ENCODE measurements around the gene ZAR1. TPM values are rescaled to one million over a fixed set of nuclear protein-coding genes. Genes with fewer than 3 reads are reported as not detected.
"Not testable (repeated sequence)": the region's sequence is repeated elsewhere in the genome, so short reads cannot be mapped to it uniquely, and the experiment has no call there.

The ZAR1 gene, protein sequence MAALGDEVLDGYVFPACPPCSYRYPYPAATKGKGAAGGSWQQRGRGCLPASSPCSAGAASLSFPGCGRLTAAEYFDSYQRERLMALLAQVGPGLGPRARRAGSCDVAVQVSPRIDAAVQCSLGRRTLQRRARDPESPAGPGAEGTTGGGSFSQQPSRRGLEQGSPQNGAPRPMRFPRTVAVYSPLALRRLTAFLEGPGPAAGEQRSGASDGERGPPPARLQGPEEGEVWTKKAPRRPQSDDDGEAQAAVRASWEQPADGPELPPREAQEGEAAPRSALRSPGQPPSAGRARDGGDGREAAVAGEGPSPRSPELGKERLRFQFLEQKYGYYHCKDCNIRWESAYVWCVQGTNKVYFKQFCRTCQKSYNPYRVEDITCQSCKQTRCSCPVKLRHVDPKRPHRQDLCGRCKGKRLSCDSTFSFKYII
- 0.04 TPM for polyA plus RNA-seq (2013, experiment 1 of 2)
- not detected for polyA plus RNA-seq (2013, experiment 2 of 2)

DNA sequence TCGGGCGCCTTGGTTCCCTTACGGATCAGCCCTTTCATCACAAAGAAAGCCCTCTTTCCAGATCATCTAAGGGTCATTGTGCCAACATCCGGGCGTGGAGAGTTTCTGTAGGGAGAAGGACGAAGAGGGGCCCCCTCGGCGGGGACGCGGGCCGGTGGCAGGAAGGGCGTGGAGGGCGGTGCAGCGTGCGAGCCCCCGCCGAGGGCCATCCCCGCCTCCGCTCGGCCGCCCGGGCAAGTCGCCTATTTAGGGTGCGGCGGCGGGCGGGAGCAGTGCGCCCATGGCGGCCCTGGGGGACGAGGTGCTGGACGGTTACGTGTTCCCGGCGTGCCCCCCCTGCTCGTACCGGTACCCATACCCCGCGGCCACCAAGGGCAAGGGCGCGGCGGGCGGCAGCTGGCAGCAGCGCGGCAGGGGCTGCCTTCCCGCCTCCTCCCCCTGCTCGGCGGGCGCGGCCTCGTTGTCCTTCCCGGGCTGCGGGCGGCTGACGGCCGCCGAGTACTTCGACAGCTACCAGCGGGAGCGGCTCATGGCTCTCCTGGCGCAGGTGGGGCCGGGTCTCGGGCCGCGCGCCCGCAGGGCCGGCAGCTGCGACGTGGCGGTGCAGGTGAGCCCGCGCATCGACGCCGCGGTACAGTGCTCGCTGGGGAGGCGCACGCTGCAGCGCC lies at the start of gene ZAR1:
Gene ZAR1 (plus strand): TSS at position 241 of the 668 bp plus-strand sequence. CDS start 40 bp downstream, at position 281.
- H4K8ac ChIP-seq (ENCODE audit: low read depth, low read length), result peak within 1 kb of the TSS; percentile 10
- peak within 1 kb of the TSS; percentile 57 for H3K9ac ChIP-seq (ENCODE audit: low read depth, low read length, poor library complexity)
- no peaks in the 10 kb centered on the region for H3K36me3 ChIP-seq (replicated peaks in 1 of 2; ENCODE audit: control insufficient read depth in 2 of 2, insufficient read depth in 2 of 2, low read length in 2 of 2)
- H3K4me1 ChIP-seq (ENCODE audit: control insufficient read depth in 2 of 2, insufficient read depth in 1 of 2, low read depth in 1 of 2, low read length in 2 of 2), result peaks cover 0 to 2% of the 10 kb centered on the region in 2 donors
- no peak within 1 kb of the TSS for H3K4ac ChIP-seq (ENCODE audit: low read length)
- no peak within 1 kb of the TSS for H2BK12ac ChIP-seq (ENCODE audit: low read length)
- peak within 1 kb of the TSS in 1 of 2 donors; percentile 78 for H3K4me3 ChIP-seq (ENCODE audit: low read length in 2 of 2)
- H3K79me1 ChIP-seq (ENCODE audit: low read depth, low read length), result no peaks in the 10 kb centered on the region
- H2AK5ac ChIP-seq (ENCODE audit: low read depth, low read length), result peak within 1 kb of the TSS; percentile 64
- peak within 1 kb of the TSS; percentile 88 for H3K18ac ChIP-seq (ENCODE audit: low read length)
- peak within 1 kb of the TSS; percentile 25 for H4K91ac ChIP-seq (ENCODE audit: low read depth, low read length, poor library complexity)
- no peak for DNase-seq (ENCODE audit: low spot score)
- H3K14ac ChIP-seq (ENCODE audit: low read length), result peak within 1 kb of the TSS; percentile 49
- peak within 1 kb of the TSS; percentile 60 for H2BK15ac ChIP-seq (ENCODE audit: low read length)
- no CpG with 5 or more reads among the region's 80 CpGs for whole genome bisulfite sequencing, 2 donors (ENCODE audit: extremely low coverage in 2 of 2, insufficient read length in 2 of 2, insufficient replicate concordance in 1 of 2)
- H2BK5ac ChIP-seq (ENCODE audit: low read length), result peak within 1 kb of the TSS; percentile 10
- H2BK120ac ChIP-seq (ENCODE audit: low read depth, low read length), result no peak within 1 kb of the TSS
- H3K27me3 ChIP-seq (ENCODE audit: control insufficient read depth in 3 of 3, insufficient read depth in 3 of 3, low read depth in 1 of 3, low read length in 3 of 3), result peaks cover 0 to 41% (median 15%) of the 10 kb centered on the region in 3 experiments
- H3K27ac ChIP-seq (replicated peaks; ENCODE audit: low read length), result no peak within 1 kb of the TSS
- peak within 1 kb of the TSS; percentile 85 for H3K4me2 ChIP-seq (ENCODE audit: insufficient read depth, low read length, poor library complexity, severe bottlenecking)
- H3K9me3 ChIP-seq (replicated peaks in 1 of 2; ENCODE audit: control insufficient read depth in 2 of 2, insufficient read depth in 1 of 2, low read depth in 1 of 2, low read length in 2 of 2), result no peaks in the 10 kb centered on the region
- peak within 1 kb of the TSS; percentile 47 for H3K23ac ChIP-seq (ENCODE audit: low read depth, low read length, poor library complexity)
- H2AFZ ChIP-seq (ENCODE audit: low read length), result peak within 1 kb of the TSS; percentile 30

DNA sequence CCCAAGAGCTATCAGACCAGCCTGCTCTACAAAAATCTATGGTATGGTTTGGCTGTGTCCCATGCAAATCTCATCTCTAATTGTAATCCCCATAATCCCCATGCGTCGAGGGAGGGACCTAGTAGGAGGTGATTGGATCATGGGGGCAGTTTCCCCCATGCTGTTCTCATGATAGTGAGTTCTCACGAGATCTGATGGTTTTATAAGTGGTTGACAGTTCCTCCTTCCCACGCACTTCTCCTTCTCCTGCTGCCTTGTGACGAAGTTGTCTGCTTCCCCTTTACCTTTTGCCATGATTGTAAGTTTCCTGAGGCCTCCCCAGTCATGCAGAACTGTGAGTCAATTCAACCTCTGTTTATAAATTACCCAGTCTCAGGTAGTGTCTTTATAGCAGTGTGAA lies 49.1 kb upstream of the ZAR1 start:
- H3K4me3 ChIP-seq (ENCODE audit: low read length in 2 of 2); H2AFZ ChIP-seq (ENCODE audit: low read length); H3K4me1 ChIP-seq (ENCODE audit: control insufficient read depth in 2 of 2, insufficient read depth in 1 of 2, low read depth in 1 of 2, low read length in 2 of 2); H2BK5ac ChIP-seq (ENCODE audit: low read length); H3K4ac ChIP-seq (ENCODE audit: low read length); H2BK15ac ChIP-seq (ENCODE audit: low read length); H2BK12ac ChIP-seq (ENCODE audit: low read length); H2BK120ac ChIP-seq (ENCODE audit: low read depth, low read length); H3K79me1 ChIP-seq (ENCODE audit: low read depth, low read length); DNase-seq (ENCODE audit: low spot score); H3K18ac ChIP-seq (ENCODE audit: low read length); H3K9ac ChIP-seq (ENCODE audit: low read depth, low read length, poor library complexity); H4K8ac ChIP-seq (ENCODE audit: low read depth, low read length); H3K27ac ChIP-seq (replicated peaks; ENCODE audit: low read length); H4K91ac ChIP-seq (ENCODE audit: low read depth, low read length, poor library complexity); H2AK5ac ChIP-seq (ENCODE audit: low read depth, low read length); H3K27me3 ChIP-seq (ENCODE audit: control insufficient read depth in 3 of 3, insufficient read depth in 3 of 3, low read depth in 1 of 3, low read length in 3 of 3); H3K36me3 ChIP-seq (replicated peaks in 1 of 2; ENCODE audit: control insufficient read depth in 2 of 2, insufficient read depth in 2 of 2, low read length in 2 of 2); H3K14ac ChIP-seq (ENCODE audit: low read length); H3K4me2 ChIP-seq (ENCODE audit: insufficient read depth, low read length, poor library complexity, severe bottlenecking); H3K9me3 ChIP-seq (replicated peaks in 1 of 2; ENCODE audit: control insufficient read depth in 2 of 2, insufficient read depth in 1 of 2, low read depth in 1 of 2, low read length in 2 of 2); H3K23ac ChIP-seq (ENCODE audit: low read depth, low read length, poor library complexity): not testable (repeated sequence)
- no CpG with 5 or more reads among the region's 5 CpGs for WGBS, 2 donors (ENCODE audit: extremely low coverage in 2 of 2, insufficient read length in 2 of 2, insufficient replicate concordance in 1 of 2)

DNA sequence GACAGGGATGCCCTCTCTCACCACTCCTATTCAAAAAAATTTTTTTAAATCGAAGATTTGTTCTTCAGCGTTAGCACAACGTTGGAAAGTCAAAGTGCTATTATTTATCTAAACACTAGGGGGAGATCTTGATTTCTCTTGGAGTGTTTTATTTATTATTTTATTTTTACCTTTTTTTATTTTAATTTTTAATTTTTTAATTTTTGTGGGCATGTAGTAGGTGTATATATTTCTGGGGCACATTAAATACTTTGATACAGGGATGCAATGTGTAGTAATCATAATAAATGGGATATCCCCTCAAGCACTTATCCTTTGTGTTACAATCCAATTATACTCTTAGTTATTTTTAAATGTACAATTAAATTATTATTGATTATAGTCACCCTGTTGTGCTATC lies 44.3 kb upstream of the ZAR1 start:
- Histone ChIP-seq H4K8ac (ENCODE audit: low read depth, low read length) (no peak overlapping the region), H2AFZ (ENCODE audit: low read length) (no peak overlapping the region), H3K18ac (ENCODE audit: low read length) (no peak overlapping the region), H3K4me2 (ENCODE audit: insufficient read depth, low read length, poor library complexity, severe bottlenecking) (no peak overlapping the region), H3K79me1 (ENCODE audit: low read depth, low read length) (no peaks in the 10 kb centered on the region), H2BK12ac (ENCODE audit: low read length) (no peak overlapping the region), H2BK15ac (ENCODE audit: low read length) (no peak overlapping the region), H2BK120ac (ENCODE audit: low read depth, low read length) (no peak overlapping the region), H3K4me1 (ENCODE audit: control insufficient read depth in 2 of 2, insufficient read depth in 1 of 2, low read depth in 1 of 2, low read length in 2 of 2) (no peaks in the 10 kb centered on the region), H4K91ac (ENCODE audit: low read depth, low read length, poor library complexity) (no peak overlapping the region), H3K4me3 (ENCODE audit: low read length in 2 of 2) (no peak overlapping the region), H3K36me3 (replicated peaks in 1 of 2; ENCODE audit: control insufficient read depth in 2 of 2, insufficient read depth in 2 of 2, low read length in 2 of 2) (no peaks in the 10 kb centered on the region), H3K27me3 (ENCODE audit: control insufficient read depth in 3 of 3, insufficient read depth in 3 of 3, low read depth in 1 of 3, low read length in 3 of 3) (no peaks in the 10 kb centered on the region), H2AK5ac (ENCODE audit: low read depth, low read length) (no peak overlapping the region), H3K9me3 (replicated peaks in 1 of 2; ENCODE audit: control insufficient read depth in 2 of 2, insufficient read depth in 1 of 2, low read depth in 1 of 2, low read length in 2 of 2) (peaks cover 0 to 2% of the 10 kb centered on the region in 2 donors), H2BK5ac (ENCODE audit: low read length) (no peak overlapping the region), H3K14ac (ENCODE audit: low read length) (no peak overlapping the region), H3K23ac (ENCODE audit: low read depth, low read length, poor library complexity) (no peak overlapping the region), H3K27ac (replicated peaks; ENCODE audit: low read length) (no peak overlapping the region), H3K4ac (ENCODE audit: low read length) (no peak overlapping the region), H3K9ac (ENCODE audit: low read depth, low read length, poor library complexity) (no peak overlapping the region)
- no CpG with 5 or more reads among the region's 3 CpGs for WGBS, 2 donors (ENCODE audit: extremely low coverage in 2 of 2, insufficient read length in 2 of 2, insufficient replicate concordance in 1 of 2)
- DNase-seq (ENCODE audit: low spot score), result no peak

DNA sequence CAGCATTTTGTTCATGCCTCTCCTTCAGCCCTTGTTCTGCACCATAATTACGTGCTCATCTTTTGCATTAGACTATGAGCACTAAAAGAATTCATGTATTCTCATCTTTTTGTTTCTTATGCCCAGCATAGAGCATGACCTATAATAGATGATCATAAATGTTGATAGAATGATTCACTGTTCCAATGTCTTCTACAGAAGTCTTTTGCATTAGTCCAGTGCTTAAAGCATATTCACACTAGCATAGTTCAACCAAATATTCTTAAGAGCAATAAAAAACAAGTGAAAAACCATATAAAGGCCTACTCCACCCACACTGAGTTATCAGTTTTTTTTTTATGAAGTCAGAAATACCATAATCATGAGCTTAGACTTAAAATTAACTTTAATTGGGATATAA lies 43.4 kb upstream of the ZAR1 start:
- Histone ChIP-seq H3K27me3 (ENCODE audit: control insufficient read depth in 3 of 3, insufficient read depth in 3 of 3, low read depth in 1 of 3, low read length in 3 of 3) (no peaks in the 10 kb centered on the region), H2BK120ac (ENCODE audit: low read depth, low read length) (no peak overlapping the region), H3K4me3 (ENCODE audit: low read length in 2 of 2) (no peak overlapping the region), H2AFZ (ENCODE audit: low read length) (no peak overlapping the region), H3K27ac (replicated peaks; ENCODE audit: low read length) (no peak overlapping the region), H3K4me2 (ENCODE audit: insufficient read depth, low read length, poor library complexity, severe bottlenecking) (no peak overlapping the region), H3K14ac (ENCODE audit: low read length) (no peak overlapping the region), H3K23ac (ENCODE audit: low read depth, low read length, poor library complexity) (no peak overlapping the region), H3K4me1 (ENCODE audit: control insufficient read depth in 2 of 2, insufficient read depth in 1 of 2, low read depth in 1 of 2, low read length in 2 of 2) (no peaks in the 10 kb centered on the region), H2AK5ac (ENCODE audit: low read depth, low read length) (no peak overlapping the region), H3K79me1 (ENCODE audit: low read depth, low read length) (no peaks in the 10 kb centered on the region), H2BK12ac (ENCODE audit: low read length) (no peak overlapping the region), H3K36me3 (replicated peaks in 1 of 2; ENCODE audit: control insufficient read depth in 2 of 2, insufficient read depth in 2 of 2, low read length in 2 of 2) (no peaks in the 10 kb centered on the region), H2BK15ac (ENCODE audit: low read length) (no peak overlapping the region), H2BK5ac (ENCODE audit: low read length) (no peak overlapping the region), H3K4ac (ENCODE audit: low read length) (no peak overlapping the region), H3K9ac (ENCODE audit: low read depth, low read length, poor library complexity) (no peak overlapping the region), H3K18ac (ENCODE audit: low read length) (no peak overlapping the region), H4K8ac (ENCODE audit: low read depth, low read length) (no peak overlapping the region), H4K91ac (ENCODE audit: low read depth, low read length, poor library complexity) (no peak overlapping the region), H3K9me3 (replicated peaks in 1 of 2; ENCODE audit: control insufficient read depth in 2 of 2, insufficient read depth in 1 of 2, low read depth in 1 of 2, low read length in 2 of 2) (peaks cover 0 to 2% of the 10 kb centered on the region in 2 donors)
- DNase-seq (ENCODE audit: low spot score), result no peak
- WGBS, 2 donors (ENCODE audit: extremely low coverage in 2 of 2, insufficient read length in 2 of 2, insufficient replicate concordance in 1 of 2), result no CpG with 5 or more reads among the region's 1 CpG

Measured in neuronal stem cell (in vitro differentiated cells).